B cell (primary cell): ENCODE measurements around the gene FIBIN.

ENCODE experiments used
- EZH2 ChIP-seq: IDR thresholded peaks from 2 replicates; pipeline ENCODE4 v1.6.1; 2012; ENCODE audit warnings: borderline replicate concordance, low read depth, mild to moderate bottlenecking, moderate library complexity, low read length; ENCODE audit not compliant: insufficient read depth, poor library complexity, severe bottlenecking
- TF ChIP-seq, protein P1 (sequence below): fragments of 200-600 bp; IDR thresholded peaks from one replicate; pipeline ENCODE4 v1.8.0; 2022; ENCODE audit warnings: antibody characterized with exemption, mild to moderate bottlenecking

GRCh38 chr11:26953770-26954392, 40.0 kb upstream of the FIBIN start:
- TF ChIP-seq, protein P1, sequence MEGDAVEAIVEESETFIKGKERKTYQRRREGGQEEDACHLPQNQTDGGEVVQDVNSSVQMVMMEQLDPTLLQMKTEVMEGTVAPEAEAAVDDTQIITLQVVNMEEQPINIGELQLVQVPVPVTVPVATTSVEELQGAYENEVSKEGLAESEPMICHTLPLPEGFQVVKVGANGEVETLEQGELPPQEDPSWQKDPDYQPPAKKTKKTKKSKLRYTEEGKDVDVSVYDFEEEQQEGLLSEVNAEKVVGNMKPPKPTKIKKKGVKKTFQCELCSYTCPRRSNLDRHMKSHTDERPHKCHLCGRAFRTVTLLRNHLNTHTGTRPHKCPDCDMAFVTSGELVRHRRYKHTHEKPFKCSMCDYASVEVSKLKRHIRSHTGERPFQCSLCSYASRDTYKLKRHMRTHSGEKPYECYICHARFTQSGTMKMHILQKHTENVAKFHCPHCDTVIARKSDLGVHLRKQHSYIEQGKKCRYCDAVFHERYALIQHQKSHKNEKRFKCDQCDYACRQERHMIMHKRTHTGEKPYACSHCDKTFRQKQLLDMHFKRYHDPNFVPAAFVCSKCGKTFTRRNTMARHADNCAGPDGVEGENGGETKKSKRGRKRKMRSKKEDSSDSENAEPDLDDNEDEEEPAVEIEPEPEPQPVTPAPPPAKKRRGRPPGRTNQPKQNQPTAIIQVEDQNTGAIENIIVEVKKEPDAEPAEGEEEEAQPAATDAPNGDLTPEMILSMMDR = no peak
- TF ChIP-seq EZH2 = no peak
